ENCODE data around the gene PELI1. TPM values are rescaled to one million over a fixed set of nuclear protein-coding genes. Genes with fewer than 3 reads are reported as not detected.

Gene PELI1
- total RNA-seq, 1 experiment from 2014 or later: 122 TPM

Other genes with a start within 250 kb of the PELI1 start
- 8.5 and 10.6 TPM in 2 replicates for gene VPS54, start 125.0 kb downstream of the PELI1 start, total RNA-seq (2014; rRNA removed; shearing (Covaris generic))

Data from HT-29 (cell line).